ENCODE results near the gene CHRFAM7A.
"Not testable (repeated sequence)": the region's sequence is repeated elsewhere in the genome, so short reads cannot be mapped to it uniquely, and the experiment has no call there.

DNA sequence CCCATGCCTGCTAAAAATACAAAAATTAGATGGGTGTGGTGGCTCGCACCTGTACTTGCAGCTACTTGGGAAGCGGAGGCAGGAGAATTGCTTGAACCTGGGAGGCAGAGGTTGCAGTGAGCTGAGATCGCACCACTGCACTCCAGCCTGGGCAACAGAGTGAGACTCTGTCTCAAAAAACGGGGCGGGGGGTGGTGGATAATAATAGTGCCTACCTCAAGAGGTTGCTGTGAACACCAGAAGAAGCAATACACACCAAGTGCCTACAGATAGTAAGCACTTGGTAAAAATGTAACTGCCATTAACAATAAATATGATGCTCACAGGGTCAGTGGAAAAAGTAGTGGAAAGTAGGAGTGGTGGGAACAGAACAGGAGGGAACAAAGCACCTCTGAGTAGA lies 42.5 kb upstream of the CHRFAM7A start:
- not testable (repeated sequence) for TF ChIP-seq EZH2phosphoT487 (IDR thresholded peaks at IDR 0.05; ENCODE audit: borderline replicate concordance, low read length)
- TF ChIP-seq, protein P1, sequence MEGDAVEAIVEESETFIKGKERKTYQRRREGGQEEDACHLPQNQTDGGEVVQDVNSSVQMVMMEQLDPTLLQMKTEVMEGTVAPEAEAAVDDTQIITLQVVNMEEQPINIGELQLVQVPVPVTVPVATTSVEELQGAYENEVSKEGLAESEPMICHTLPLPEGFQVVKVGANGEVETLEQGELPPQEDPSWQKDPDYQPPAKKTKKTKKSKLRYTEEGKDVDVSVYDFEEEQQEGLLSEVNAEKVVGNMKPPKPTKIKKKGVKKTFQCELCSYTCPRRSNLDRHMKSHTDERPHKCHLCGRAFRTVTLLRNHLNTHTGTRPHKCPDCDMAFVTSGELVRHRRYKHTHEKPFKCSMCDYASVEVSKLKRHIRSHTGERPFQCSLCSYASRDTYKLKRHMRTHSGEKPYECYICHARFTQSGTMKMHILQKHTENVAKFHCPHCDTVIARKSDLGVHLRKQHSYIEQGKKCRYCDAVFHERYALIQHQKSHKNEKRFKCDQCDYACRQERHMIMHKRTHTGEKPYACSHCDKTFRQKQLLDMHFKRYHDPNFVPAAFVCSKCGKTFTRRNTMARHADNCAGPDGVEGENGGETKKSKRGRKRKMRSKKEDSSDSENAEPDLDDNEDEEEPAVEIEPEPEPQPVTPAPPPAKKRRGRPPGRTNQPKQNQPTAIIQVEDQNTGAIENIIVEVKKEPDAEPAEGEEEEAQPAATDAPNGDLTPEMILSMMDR (IDR thresholded peaks at IDR 0.05; ENCODE audit: low read depth, low read length, poor library complexity, severe bottlenecking) = not testable (repeated sequence)

Measured in DOHH2 (cell line).